Mononuclear cell (primary cell): ENCODE results near the gene ITIH5. TPM values are rescaled to one million over a fixed set of nuclear protein-coding genes. Genes with fewer than 3 reads are reported as not detected.
"Not testable (repeated sequence)": the region's sequence is repeated elsewhere in the genome, so short reads cannot be mapped to it uniquely, and the experiment has no call there.

ENCODE experiments used
- H3K27me3 ChIP-seq: 2 replicates; pipeline ENCODE4 v1.6.0; 2011; ENCODE audit warnings: low read length, control low read depth; ENCODE audit not compliant: insufficient read depth
- H3K4me1 ChIP-seq: 2 replicates; pipeline ENCODE4 v1.5.1; 2011; ENCODE audit warnings: mild to moderate bottlenecking, low read length, control low read depth; ENCODE audit not compliant: insufficient read depth
- H3K4me3 ChIP-seq: 2 replicates; pipeline ENCODE4 v1.5.1; 2011; ENCODE audit warnings: mild to moderate bottlenecking, low read length, moderate library complexity
- H3K9me3 ChIP-seq: 2 replicates; pipeline ENCODE4 v1.5.1; 2011; ENCODE audit warnings: low read depth, mild to moderate bottlenecking, control low read depth, low read length
- total RNA-seq: library from RNA; depleted of rRNA; stranded (reverse); fragments of >200 nt; gene quantifications from one replicate; pipeline ENCODE4 v1.2.3, GENCODE V29; 2012

The ITIH5 gene
- total RNA-seq, 1 donor = 0.10 TPM

DNA sequence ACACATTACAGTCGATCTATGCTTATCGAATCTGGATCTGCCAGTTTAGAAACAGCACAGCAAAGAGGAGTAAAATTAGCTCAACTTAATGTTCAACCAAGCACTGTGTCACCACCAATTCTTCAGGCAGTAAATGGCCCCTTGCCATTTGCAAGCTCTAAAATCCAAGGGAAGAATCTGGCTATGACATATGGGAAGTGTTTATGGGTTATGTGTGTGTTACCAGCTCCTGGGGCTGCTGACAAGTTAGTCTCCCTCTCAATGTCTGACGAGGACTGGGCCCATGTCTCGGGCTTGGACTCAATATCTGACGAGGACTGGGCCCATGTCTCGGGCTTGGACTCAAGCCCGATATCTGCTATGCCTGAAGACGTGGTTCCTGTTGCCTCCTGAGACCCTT is 30.7 kb upstream of the ITIH5 start:
- Histone ChIP-seq H3K27me3 (peaks cover 1% of the 10 kb centered on the region), H3K4me1 (no peaks in the 10 kb centered on the region), H3K4me3 (no peak overlapping the region), H3K9me3 (no peaks in the 10 kb centered on the region)

DNA sequence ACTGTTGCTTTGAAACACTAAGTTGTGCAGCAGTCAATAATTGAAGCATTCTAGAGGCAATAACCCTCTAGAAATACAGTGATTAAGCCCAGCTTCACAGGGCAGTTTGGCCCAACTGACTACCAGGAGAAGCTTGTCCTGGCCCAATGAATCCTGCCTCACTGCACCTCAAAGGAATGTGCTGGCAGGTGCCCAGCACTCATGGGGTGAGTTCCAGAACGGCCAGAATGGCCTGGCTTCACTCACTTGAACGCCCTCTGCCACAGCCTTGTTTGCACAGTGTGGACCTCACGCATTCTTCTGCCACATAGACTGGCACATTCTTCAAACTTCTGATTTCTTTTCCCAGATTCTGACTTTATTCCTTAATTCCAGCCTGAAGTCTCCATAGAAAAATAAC is 29.8 kb upstream of the ITIH5 start:
- no peaks in the 10 kb centered on the region for H3K27me3 ChIP-seq
- H3K9me3 ChIP-seq = no peaks in the 10 kb centered on the region
- H3K4me3 ChIP-seq = no peak overlapping the region
- no peaks in the 10 kb centered on the region for H3K4me1 ChIP-seq

DNA sequence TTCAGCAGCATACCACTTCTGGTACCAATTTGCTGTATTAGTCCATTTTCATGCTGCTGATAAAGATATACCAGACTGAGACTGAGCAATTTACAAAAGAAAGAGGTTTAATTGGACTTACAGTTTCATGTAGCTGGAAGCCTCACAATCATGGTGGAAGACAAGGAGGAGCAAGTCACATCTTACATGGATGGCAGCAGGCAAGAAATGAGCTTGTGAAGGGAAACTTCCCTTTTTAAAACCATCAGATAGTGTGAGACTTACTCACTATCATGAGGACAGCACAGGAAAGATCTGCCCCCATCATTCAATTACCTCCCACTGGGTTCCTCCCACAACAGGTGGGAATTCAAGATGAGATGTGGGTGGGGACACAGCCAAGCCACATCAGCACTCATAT is 26.4 kb upstream of the ITIH5 start:
- H3K9me3 ChIP-seq, H3K27me3 ChIP-seq, H3K4me3 ChIP-seq, H3K4me1 ChIP-seq: not testable (repeated sequence)

DNA sequence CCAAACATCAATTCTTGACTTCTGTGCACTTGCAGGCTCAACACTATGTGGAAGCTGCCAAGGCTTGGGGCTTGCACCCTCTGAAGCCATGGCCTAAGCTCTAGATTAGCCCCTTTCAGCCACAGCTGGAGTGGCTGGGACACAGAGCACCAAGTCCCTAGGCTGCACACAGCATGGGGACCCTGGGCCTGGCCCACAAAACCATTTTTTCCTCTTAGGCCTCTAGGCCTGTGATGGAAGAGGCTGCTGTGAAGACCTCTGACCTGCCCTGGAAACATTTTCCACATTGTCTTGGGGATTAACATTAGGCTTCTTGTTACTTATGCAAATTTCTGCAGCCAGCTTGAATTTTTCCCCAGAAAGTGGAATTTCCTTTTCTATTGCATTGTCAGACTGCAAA is 25.6 kb upstream of the ITIH5 start:
- not testable (repeated sequence) for H3K4me3 ChIP-seq, H3K27me3 ChIP-seq, H3K9me3 ChIP-seq, H3K4me1 ChIP-seq

DNA sequence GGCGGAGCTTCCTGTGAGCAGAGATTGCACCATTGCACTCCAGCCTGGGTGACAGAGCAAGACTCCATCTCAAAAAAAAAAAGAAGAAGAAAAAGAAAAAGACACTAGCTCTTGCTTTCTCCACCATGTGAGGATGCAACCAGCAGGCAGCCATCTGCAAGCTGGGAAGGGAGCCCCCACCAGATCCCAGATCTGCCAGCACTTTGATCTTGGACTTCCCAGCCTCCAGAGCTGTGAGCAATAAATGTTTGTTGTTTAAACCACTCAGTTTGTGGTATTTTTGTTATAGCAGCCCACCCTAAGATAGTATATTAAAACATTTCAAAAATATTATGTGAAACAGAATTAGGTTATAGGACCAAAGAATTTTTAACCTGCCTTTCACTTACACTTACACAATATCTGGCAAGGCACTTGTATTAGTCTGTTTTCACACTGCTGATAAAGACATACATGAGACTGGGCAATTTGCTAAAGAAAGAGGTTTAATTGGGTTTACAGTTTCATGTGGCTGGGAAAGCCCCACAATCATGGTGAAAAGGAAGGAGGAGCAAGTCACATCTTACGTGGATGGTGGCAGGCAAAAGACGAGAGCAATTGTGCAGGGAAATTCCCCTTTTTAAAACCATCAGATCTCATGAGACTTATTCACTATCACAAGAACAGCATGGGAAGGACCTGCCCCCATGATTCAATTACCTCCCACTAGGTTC is 24.3 kb upstream of the ITIH5 start:
- not testable (repeated sequence) for H3K27me3 ChIP-seq, H3K9me3 ChIP-seq, H3K4me1 ChIP-seq, H3K4me3 ChIP-seq

DNA sequence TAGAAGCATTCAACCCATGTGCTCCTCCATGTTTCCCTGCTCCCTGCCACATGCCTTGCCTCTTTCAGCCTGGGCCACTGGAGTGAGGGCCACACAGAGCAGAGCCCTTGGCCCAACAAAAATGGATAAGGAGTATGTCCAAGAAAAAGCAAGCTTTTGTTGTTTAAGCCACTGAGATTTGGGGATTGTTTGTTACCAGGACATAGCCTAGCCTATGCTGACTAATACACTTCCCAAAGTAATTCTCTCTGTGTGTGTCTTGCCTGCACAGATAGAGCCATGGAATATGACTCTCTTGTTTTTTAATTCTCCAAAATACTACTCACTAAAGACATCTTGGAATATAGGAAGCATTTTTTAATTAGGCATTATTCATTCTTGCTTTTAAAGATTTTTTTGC is 22.8 kb upstream of the ITIH5 start:
- Histone ChIP-seq H3K4me3 (no peak overlapping the region), H3K27me3 (no peaks in the 10 kb centered on the region), H3K9me3 (no peaks in the 10 kb centered on the region), H3K4me1 (no peaks in the 10 kb centered on the region)

DNA sequence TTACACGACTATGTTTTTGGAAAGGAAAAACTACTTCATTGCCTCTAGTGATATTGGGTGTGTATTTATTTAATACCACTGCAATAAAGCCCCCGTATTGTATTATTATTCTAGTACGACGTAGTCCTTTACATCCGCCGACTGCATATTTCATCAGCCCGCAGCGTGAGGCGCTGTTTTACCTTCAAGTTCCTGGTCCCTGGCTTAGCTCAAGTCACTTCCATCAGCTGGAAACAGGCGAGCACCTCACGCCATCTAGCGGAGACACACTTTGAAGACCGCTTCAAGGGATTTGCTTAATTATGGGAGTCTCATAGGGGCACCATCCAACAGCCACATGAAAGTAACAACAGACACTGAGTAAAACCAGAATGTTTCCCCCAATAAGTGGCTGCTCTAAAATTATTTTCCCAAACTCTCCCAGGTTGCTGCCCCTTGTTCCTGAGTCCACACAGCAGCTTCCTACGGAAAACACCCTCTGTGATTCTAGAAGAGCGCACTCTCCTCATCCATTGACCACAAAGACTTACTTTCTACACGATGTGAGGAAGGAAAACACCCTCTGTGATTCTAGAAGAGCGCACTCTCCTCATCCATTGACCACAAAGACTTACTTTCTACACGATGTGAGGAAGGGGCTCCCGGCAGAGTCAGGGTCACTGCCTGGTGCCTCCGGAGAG is 20.6 kb upstream of the ITIH5 start:
- H3K27me3 ChIP-seq = peaks cover under 1% of the 10 kb centered on the region
- no peaks in the 10 kb centered on the region for H3K9me3 ChIP-seq
- no peaks in the 10 kb centered on the region for H3K4me1 ChIP-seq
- H3K4me3 ChIP-seq = no peak overlapping the region

DNA sequence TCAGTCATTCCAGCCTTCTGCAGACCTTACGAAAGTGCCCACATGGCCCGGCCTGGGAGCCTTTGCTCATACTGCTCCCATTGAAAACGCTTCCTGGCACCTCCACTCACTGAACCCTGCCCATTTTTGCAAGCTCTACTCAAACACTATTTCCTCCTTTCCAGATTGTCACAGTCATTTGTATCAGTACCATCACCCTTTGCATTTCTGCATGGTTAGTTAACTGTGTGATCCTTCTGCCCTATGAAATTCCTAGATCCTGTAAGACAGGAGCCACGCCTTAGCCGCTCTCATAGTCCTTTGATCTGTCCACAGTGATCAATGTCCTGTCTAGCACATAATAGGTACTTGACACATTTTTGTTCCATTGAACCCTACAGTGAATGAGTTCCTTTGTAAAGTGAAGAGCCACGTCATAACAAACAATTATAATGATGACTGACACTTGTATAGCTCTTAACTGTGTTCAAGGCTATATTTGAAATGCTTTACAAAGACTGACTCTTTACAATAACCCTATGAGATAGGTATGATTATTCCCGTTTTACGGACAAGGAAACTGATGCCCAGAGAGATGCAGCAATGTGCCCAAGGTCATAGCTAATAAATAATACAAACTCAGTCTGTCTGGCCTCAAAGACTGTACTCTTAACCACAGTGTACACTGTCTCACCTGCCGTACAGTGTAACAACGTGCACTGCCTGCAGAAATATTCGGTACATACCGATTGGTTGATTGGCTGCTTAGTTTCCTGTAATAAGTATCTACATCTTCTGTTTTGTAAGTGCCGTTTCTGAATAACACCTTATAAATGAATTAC is 19.8 kb upstream of the ITIH5 start:
- Histone ChIP-seq H3K4me1 (no peaks in the 10 kb centered on the region), H3K9me3 (no peaks in the 10 kb centered on the region), H3K4me3 (no peak overlapping the region)

DNA sequence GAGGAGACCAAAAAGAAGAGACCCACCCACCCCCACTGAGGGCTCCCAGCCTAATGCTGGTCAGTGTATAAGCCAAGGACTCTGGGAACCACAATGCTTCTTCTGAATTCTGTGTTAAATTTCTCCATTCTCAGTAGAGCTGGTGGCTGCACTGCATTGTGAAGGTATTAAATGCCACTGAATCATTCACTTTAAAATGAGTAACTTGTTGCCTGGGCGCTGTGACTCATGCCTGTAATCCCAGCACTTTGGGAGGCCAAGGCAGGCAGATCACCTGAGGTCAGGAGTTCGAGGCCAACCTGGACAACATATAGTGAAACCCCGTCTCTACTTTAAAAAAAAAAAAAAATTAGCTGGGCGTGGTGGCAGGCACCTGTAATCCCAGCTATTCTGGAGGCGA is 13.3 kb upstream of the ITIH5 start:
- H3K9me3 ChIP-seq, H3K27me3 ChIP-seq, H3K4me1 ChIP-seq, H3K4me3 ChIP-seq: not testable (repeated sequence)

More for the DNA sequence above, 19.8 kb upstream of the ITIH5 start:
- H3K27me3 ChIP-seq = peaks cover 3% of the 10 kb centered on the region

DNA sequence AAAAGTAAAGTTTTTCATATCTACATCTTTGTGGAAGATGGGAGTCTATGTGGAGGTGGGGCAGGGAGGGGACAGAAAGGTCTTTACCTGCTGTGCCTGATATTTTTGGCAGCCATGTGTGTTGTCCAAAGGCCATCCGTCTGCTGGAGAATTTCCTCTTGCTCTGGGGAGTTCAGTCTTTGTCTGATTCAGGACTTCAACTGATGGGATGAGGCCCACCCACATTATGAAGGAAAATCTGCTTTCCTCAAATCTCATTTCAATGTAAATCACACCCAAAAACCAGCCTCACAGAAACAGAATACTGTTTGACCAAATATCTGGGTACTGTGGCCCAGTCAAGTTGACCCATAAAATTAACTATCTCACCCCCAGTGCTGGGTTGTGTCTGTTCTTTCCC is 12.5 kb upstream of the ITIH5 start:
- Histone ChIP-seq H3K4me1 (no peaks in the 10 kb centered on the region), H3K9me3 (no peaks in the 10 kb centered on the region), H3K27me3 (peaks cover 8% of the 10 kb centered on the region), H3K4me3 (no peak overlapping the region)

DNA sequence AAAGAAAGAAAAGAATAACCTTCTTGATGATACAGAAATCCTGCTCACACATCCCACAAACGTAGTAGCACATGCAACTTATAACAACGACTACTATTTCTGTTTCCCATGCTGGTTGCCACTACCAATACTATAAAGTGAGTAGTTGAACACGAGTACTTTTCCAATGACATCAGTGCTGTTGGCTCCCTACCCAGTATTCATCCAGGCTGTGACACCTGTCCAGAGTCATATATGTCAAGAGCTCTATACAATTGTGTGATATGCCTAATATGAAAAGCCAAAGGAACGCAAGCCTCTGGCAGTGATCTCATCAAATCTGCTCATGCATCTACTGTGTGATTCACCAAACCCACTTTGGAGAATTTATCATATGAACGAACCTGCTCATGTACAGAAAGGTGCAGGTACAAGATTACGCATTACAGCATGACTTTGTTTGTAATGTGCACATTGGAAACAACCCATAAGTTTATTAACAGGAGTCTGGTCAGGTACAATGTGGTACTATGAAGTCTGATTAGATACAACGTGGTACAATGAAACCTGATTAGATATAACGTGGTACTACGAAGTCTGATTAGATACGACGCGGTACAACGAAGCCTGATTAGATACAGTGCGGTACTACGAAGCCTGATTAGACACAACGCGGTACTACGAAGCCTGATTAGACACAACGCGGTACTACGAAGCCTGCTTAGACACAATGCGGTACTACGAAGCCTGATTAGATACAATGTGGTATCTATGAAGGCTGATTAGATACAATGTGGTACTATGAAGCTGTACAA is 5.8 kb upstream of the ITIH5 start:
- Histone ChIP-seq H3K4me3 (no peak overlapping the region), H3K9me3 (no peaks in the 10 kb centered on the region), H3K4me1 (no peaks in the 10 kb centered on the region), H3K27me3 (peaks cover 34% of the 10 kb centered on the region)

DNA sequence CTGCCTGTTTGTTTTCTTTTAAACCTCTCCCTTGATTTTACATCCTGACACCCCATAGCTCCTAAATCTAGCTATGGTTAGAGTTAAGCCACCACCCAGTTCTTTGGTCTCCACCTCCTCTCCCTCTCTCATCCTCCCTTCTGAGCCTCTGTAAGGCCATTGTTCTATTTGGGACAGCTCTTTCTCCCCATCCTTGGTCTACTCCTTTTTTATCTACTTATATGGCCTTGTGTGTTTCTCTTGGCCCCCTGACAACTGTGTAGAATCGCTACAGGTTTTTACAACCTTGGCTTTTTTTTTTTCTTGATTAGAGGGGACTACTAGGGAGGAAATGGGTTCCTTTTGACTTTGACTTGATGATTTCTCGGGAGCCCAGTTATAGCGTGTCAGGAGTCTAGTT is 3.4 kb upstream of the ITIH5 start:
- peaks cover 7% of the 10 kb centered on the region for H3K4me1 ChIP-seq
- H3K27me3 ChIP-seq = peaks cover 49% of the 10 kb centered on the region
- no peak overlapping the region for H3K4me3 ChIP-seq
- no peaks in the 10 kb centered on the region for H3K9me3 ChIP-seq

DNA sequence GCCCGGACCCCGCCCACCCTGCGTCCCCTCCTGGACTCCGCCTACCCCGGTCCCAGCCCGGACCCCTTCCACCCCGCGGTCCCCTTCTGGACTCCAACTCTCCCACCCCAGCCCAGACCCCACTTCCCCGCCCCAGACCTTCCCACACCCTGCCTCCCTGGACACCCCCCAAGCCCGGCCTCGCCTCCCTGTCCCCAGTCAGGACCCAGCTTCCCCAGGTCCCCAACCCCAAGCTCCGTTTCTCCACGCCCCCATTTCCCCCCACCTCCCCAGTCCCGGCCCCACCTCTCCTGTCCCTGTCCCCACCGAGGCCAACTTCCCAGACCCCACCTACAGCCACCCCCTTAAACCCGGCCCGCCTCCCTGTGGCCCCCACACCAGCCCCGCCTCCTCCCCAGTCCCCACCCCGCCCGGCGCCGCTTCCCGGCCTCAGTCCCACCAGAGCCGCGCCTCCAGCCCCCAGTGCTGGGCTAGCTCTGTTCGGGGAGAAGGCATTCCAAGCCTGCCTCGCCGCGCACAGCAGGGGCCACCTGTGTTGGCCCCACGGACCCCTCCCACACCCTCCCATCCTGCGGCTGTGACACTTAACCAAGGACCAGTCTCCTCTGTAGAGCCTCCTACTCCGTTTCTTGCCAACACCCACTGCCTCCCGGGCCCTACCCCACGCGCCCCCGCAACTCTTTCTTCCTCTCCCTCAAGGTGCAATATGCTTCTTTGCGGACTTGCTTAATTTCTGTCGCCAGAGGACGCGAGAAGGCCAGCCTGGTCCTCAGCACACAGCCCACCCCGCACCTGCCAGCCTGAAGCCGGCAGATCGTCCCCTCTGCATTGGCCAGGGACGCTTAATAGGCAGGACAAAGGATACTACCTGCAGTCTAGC is 736 bp upstream of the ITIH5 start:
- no peaks in the 10 kb centered on the region for H3K9me3 ChIP-seq
- peaks cover 7% of the 10 kb centered on the region for H3K4me1 ChIP-seq
- peaks cover 67% of the 10 kb centered on the region for H3K27me3 ChIP-seq
- H3K4me3 ChIP-seq = no peak overlapping the region

DNA sequence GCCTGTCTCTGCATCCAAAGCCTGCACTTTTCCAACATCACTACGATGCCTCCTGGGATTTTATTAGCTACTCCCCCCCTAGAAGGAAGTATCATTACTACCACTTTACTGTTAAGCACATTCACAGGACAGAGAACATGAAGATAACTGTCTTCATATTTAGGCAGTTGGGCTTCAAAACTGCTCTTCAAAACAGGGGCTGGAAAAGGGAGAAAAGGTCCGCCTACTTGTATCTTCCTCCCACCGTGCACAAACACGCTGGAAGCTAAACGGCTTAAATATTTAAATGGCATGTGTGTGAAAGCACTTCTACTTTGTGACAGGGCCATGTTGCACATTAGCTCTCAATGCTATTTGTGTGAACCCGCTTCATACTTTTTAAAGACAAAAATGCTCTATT is 999 bp downstream of the ITIH5 start:
- Histone ChIP-seq H3K4me3 (no peak overlapping the region), H3K4me1 (peaks cover 7% of the 10 kb centered on the region), H3K9me3 (no peaks in the 10 kb centered on the region), H3K27me3 (peaks cover 66% of the 10 kb centered on the region)
